ENCODE results near the gene CYRIA.

DNA sequence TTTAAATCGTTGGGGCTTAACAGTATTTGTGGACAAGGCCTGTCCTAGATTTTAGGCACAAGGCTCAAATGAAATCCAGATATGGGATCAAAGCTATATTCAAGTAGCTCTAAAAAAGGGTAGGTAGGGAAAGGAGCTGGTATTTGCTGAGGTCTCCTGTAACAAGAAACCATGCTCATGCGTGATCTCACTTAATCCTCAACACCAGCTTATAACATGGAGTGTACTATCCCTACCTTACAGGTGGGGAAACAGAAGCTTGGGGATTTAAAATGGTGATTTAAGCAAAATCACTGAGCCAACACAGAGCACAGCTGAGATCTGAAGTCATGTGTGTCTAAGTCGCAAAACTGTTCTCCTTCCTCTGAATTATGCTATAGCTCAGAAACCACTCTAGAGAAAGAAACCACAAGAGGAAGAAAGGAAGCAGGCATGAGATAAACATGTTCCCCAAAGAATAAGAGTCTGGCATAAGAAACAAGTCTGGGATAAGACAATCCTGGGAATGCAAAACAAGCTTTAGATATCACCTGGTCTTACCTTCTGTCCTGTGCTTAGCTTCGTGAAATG, 43.1 kb downstream of the CYRIA start:
- TF ChIP-seq POLR2A (IDR thresholded peaks at IDR 0.05; ENCODE audit: low read depth, low read length), result no peak
- TF ChIP-seq TAF1 (IDR thresholded peaks at IDR 0.05; ENCODE audit: low read depth, low read length), result no peak
- no peak for TF ChIP-seq PAX5 (IDR thresholded peaks at IDR 0.05; ENCODE audit: insufficient read depth, low read length, severe bottlenecking)

Data from GM12891 (cell line).